Measurements from ENCODE around the gene DCST2. TPM values are rescaled to one million over a fixed set of nuclear protein-coding genes. Genes with fewer than 3 reads are reported as not detected.

DCST2 gene
- total and polyA plus RNA-seq, 9 of the 15 experiments (the other 6 are each of a cell fraction or from before 2014, with no cell fraction given): 0.09 to 0.49 (median 0.11) TPM; not detected in 3

DNA sequence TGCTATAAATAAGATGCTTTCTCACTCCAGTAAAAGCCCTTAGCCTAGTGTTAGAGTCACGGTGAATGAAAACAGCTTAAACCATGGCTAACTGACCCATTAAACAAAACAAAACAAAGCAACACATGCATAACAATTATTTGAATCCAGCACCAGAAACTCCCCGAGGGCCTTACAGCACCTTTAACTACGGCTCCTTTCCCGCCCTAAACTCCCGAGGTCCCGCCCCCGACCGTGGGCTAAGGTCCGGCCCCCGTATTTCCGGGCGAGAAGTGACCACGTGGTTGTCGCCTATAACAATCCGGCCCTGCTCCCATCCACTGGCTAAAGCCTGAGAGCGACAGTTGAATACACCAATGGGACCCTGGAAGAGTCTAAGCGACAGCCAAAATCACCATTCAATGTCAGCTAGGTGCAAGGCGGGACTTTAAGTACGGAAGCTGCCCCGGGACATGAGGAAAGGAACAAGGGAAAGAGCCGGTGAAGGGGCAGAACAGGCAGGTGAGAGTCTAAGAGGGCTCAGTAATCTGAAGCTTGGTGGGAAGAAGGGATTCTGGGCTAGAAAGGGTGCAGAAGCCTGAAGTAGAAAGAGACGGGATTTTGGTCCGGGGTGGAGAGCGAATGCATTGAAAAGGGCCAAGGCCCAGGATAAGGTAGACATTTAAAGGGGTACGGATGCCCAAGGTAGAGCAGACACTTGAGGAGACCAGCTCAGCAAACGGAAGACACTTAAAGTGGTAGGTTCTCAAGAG, 50.5 kb downstream of the DCST2 start, which contains the start of gene FLAD1 (continued):
- TF ChIP-seq, protein P1, sequence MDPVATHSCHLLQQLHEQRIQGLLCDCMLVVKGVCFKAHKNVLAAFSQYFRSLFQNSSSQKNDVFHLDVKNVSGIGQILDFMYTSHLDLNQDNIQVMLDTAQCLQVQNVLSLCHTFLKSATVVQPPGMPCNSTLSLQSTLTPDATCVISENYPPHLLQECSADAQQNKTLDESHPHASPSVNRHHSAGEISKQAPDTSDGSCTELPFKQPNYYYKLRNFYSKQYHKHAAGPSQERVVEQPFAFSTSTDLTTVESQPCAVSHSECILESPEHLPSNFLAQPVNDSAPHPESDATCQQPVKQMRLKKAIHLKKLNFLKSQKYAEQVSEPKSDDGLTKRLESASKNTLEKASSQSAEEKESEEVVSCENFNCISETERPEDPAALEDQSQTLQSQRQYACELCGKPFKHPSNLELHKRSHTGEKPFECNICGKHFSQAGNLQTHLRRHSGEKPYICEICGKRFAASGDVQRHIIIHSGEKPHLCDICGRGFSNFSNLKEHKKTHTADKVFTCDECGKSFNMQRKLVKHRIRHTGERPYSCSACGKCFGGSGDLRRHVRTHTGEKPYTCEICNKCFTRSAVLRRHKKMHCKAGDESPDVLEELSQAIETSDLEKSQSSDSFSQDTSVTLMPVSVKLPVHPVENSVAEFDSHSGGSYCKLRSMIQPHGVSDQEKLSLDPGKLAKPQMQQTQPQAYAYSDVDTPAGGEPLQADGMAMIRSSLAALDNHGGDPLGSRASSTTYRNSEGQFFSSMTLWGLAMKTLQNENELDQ (CRISPR knock-in tag; IDR thresholded peaks at IDR 0.05; ENCODE audit: borderline replicate concordance): no peak
- TF ChIP-seq, protein P2, sequence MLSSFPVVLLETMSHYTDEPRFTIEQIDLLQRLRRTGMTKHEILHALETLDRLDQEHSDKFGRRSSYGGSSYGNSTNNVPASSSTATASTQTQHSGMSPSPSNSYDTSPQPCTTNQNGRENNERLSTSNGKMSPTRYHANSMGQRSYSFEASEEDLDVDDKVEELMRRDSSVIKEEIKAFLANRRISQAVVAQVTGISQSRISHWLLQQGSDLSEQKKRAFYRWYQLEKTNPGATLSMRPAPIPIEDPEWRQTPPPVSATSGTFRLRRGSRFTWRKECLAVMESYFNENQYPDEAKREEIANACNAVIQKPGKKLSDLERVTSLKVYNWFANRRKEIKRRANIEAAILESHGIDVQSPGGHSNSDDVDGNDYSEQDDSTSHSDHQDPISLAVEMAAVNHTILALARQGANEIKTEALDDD (IDR thresholded peaks at IDR 0.05): no peak
- TF ChIP-seq BACH1 (tag; IDR thresholded peaks at IDR 0.05) (no peak), RBFOX2 (IDR thresholded peaks at IDR 0.05; ENCODE audit: low read depth, low read length) (no peak; the same call in none of the 2 replicates), KLF13 (tag; IDR thresholded peaks at IDR 0.05; ENCODE audit: borderline replicate concordance, low read depth) (no peak), MEF2D (tag; conservative IDR thresholded peaks at IDR 0.05; ENCODE audit: low read depth) (no peak), CBFA2T3 (IDR thresholded peaks at IDR 0.05) (no peak), JUND (IDR thresholded peaks at IDR 0.05; ENCODE audit: borderline replicate concordance, low read depth, low read length) (no peak), JUND (tag; IDR thresholded peaks at IDR 0.05; ENCODE audit: borderline replicate concordance, low read depth, low read length) (no peak), MYC (IDR thresholded peaks at IDR 0.05; ENCODE audit: low read depth, low read length) (peak; percentile 96), MYC (CRISPR knock-in tag; IDR thresholded peaks at IDR 0.05; ENCODE audit: borderline replicate concordance, low read depth) (no peak), CAMTA2 (CRISPR knock-in tag; conservative IDR thresholded peaks at IDR 0.05) (no peak), STAG1 (CRISPR knock-in tag; IDR thresholded peaks at IDR 0.05; ENCODE audit: borderline replicate concordance) (no peak), PHF21A (IDR thresholded peaks at IDR 0.05; ENCODE audit: borderline replicate concordance, low read depth) (no peak), MED1 (CRISPR knock-in tag; IDR thresholded peaks at IDR 0.05; ENCODE audit: borderline replicate concordance) (no peak), ZFPM2 (CRISPR knock-in tag; IDR thresholded peaks at IDR 0.05) (no peak)
- TF ChIP-seq, protein P3, sequence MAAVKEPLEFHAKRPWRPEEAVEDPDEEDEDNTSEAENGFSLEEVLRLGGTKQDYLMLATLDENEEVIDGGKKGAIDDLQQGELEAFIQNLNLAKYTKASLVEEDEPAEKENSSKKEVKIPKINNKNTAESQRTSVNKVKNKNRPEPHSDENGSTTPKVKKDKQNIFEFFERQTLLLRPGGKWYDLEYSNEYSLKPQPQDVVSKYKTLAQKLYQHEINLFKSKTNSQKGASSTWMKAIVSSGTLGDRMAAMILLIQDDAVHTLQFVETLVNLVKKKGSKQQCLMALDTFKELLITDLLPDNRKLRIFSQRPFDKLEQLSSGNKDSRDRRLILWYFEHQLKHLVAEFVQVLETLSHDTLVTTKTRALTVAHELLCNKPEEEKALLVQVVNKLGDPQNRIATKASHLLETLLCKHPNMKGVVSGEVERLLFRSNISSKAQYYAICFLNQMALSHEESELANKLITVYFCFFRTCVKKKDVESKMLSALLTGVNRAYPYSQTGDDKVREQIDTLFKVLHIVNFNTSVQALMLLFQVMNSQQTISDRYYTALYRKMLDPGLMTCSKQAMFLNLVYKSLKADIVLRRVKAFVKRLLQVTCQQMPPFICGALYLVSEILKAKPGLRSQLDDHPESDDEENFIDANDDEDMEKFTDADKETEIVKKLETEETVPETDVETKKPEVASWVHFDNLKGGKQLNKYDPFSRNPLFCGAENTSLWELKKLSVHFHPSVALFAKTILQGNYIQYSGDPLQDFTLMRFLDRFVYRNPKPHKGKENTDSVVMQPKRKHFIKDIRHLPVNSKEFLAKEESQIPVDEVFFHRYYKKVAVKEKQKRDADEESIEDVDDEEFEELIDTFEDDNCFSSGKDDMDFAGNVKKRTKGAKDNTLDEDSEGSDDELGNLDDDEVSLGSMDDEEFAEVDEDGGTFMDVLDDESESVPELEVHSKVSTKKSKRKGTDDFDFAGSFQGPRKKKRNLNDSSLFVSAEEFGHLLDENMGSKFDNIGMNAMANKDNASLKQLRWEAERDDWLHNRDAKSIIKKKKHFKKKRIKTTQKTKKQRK (IDR thresholded peaks at IDR 0.05; ENCODE audit: borderline replicate concordance, low read depth, low read length): peak; percentile 98
- TF ChIP-seq, protein P4, sequence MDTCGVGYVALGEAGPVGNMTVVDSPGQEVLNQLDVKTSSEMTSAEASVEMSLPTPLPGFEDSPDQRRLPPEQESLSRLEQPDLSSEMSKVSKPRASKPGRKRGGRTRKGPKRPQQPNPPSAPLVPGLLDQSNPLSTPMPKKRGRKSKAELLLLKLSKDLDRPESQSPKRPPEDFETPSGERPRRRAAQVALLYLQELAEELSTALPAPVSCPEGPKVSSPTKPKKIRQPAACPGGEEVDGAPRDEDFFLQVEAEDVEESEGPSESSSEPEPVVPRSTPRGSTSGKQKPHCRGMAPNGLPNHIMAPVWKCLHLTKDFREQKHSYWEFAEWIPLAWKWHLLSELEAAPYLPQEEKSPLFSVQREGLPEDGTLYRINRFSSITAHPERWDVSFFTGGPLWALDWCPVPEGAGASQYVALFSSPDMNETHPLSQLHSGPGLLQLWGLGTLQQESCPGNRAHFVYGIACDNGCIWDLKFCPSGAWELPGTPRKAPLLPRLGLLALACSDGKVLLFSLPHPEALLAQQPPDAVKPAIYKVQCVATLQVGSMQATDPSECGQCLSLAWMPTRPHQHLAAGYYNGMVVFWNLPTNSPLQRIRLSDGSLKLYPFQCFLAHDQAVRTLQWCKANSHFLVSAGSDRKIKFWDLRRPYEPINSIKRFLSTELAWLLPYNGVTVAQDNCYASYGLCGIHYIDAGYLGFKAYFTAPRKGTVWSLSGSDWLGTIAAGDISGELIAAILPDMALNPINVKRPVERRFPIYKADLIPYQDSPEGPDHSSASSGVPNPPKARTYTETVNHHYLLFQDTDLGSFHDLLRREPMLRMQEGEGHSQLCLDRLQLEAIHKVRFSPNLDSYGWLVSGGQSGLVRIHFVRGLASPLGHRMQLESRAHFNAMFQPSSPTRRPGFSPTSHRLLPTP (IDR thresholded peaks at IDR 0.05; ENCODE audit: borderline replicate concordance, extremely low read depth, insufficient read length): no peak

All from K562 (cell line).